A549 treated with dexamethasone at 1 μM for 4 hours (cell line): Measurements from ENCODE around the gene SNCB. TPM values are rescaled to one million over a fixed set of nuclear protein-coding genes. Genes with fewer than 3 reads are reported as not detected.

ENCODE experiments used
- total RNA-seq: library from RNA; stranded (reverse); fragments of 200-300 nt; extraction: Qiagen RNA extraction; gene quantifications from 5 replicates; pipeline ENCODE4 v1.2.3, GENCODE V29; 2022

Gene SNCB
- total RNA-seq: 0.95 to 1.7 TPM (median 1.3 TPM) in 5 replicates

GRCh38 chr5:176629853-176630680 lies at the start of gene SNCB, which contains the start of gene EIF4E1B:
Gene SNCB (minus strand): TSS chr5:176630534. CDS start chr5:176629654, 880 bp downstream.
Gene EIF4E1B (plus strand): TSS chr5:176630675. CDS start chr5:176642788, 12,113 bp downstream.

GRCh38 chr5:176647030-176647842 lies 16.9 kb upstream of the SNCB start, which contains the start of gene TSPAN17:
Gene TSPAN17 (plus strand): TSS chr5:176647484. CDS start chr5:176647616, 132 bp downstream.

DNA sequence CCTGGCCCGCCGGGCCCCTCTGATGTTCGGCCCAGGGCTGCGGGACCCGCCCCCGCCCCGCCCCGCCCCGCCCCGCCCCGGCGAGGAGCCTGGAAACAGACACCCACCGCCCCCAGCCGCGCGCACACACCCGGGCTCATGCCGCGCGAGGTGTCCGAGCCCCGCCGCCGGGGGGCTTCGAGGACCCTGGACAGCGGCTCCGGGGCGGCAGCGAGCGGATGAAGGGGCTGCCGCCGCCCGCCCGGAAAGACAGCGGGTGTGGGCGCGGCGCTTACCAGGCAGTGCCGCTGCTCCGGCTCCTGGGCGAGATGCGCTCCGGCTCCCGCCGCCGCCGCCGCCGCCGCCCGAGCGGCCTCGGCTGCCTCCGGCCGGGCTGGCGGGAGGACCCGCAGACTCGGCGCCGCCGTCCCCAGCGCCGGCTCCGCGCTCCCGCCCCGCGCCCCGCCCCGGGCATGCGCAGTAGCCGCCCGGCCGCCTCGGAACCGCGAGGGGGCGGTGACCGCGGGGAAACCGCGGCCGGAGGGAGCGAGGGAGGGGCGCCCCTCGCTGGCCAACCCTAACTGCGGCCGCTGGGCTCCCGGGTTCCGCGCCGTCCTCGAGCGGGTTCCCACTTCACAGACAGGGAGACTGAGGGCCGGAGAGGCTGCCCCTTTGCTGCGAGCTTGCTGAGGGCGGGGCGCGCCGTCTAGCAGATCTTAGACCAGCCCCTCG lies 20.5 kb downstream of the SNCB start, which contains the start of gene GPRIN1:
Gene GPRIN1, minus strand, starts transcription at position 433 of the 711 bp plus-strand sequence. CDS start 10,322 bp downstream, outside the sequence.

Other genes with a start within 250 kb of the SNCB start
- 121 to 129 TPM (median 127 TPM) in 5 replicates for gene NOP16, start 241.9 kb downstream of the SNCB start, total RNA-seq
- gene HIGD2A, start 241.8 kb downstream of the SNCB start, total RNA-seq: 239 to 292 TPM (median 247 TPM) in 5 replicates
- 111 to 172 TPM (median 168 TPM) in 5 replicates for gene CLTB, start 214.0 kb downstream of the SNCB start, total RNA-seq
- 48.5 to 54.4 TPM (median 50.7 TPM) in 5 replicates for gene FAF2, start 182.1 kb downstream of the SNCB start, total RNA-seq
- gene RNF44, start 93.1 kb downstream of the SNCB start, total RNA-seq: 20.4 to 40.3 TPM (median 35.2 TPM) in 5 replicates
- gene CDHR2, start 81.2 kb downstream of the SNCB start, total RNA-seq: 0.05 to 0.33 TPM (median 0.13 TPM) in 5 replicates
- 8.1 to 10.1 TPM (median 9.3 TPM) in 5 replicates for gene GPRIN1, start 20.4 kb downstream of the SNCB start, total RNA-seq
- gene EIF4E1B, start 141 bp upstream of the SNCB start, total RNA-seq: not detected in 5 replicates
- gene TSPAN17, start 16.9 kb upstream of the SNCB start, total RNA-seq: 52.6 to 66.4 TPM (median 64.8 TPM) in 5 replicates
- 0.37 to 0.98 TPM (median 0.73 TPM) in 5 replicates for gene UNC5A, start 180.0 kb upstream of the SNCB start, total RNA-seq